ENCODE measurements around the gene OSBPL2. TPM values are rescaled to one million over a fixed set of nuclear protein-coding genes. Genes with fewer than 3 reads are reported as not detected.

The OSBPL2 gene
- total RNA-seq (10 to 100 TPM; 76.2 to 84.4 TPM), polyA plus RNA-seq (10 to 100 TPM; 14.8 to 22.0 TPM)

GRCh38 chr20:62237801-62238568, at the start of gene OSBPL2:
Gene OSBPL2, plus strand, starts transcription at chr20:62238521. Its CDS starts 17,664 bp downstream, at chr20:62256185.
- peaks cover 7% of the 10 kb centered on the region for H3K36me3 ChIP-seq (ENCODE audit: insufficient read depth, low read length)
- peaks cover 38% of the 10 kb centered on the region for H3K4me1 ChIP-seq (ENCODE audit: insufficient read depth, low read length)
- peaks cover 13 to 16% of the 10 kb centered on the region in 2 donors for H3K36me3 Mint-ChIP-seq
- peak; percentile 100 for DNase-seq
- peak within 1 kb of the TSS; percentile 84 to 97 (median 95) for H3K27ac Mint-ChIP-seq
- H3K9me3 Mint-ChIP-seq: no peaks in the 10 kb centered on the region
- H3K27me3 ChIP-seq (ENCODE audit: insufficient read depth, low read length): no peaks in the 10 kb centered on the region
- peaks cover 26 to 51% (median 39%) of the 10 kb centered on the region in 4 donors for H3K4me1 Mint-ChIP-seq
- peak within 1 kb of the TSS; percentile 62 to 65 for H3K4me3 ChIP-seq (ENCODE audit: low read length in 2 of 2)
- H3K9me3 ChIP-seq (ENCODE audit: control insufficient read depth in 1 of 2, low read length in 2 of 2): no peaks in the 10 kb centered on the region
- ChIA-PET CTCF (ENCODE audit: partially characterized antibody) (no interaction called here), POLR2A (ENCODE audit: partially characterized antibody) (interaction anchor here (1.2 to 2.1 kb wide), 4 partner anchors 55 to 171 kb away, joined by 4 to 10 read pairs (median 6); partner anchors contain the start of genes ADRM1, MTG2, RPS21 and TAF4)
- peak within 1 kb of the TSS; percentile 82 to 88 (median 86) for H3K4me3 Mint-ChIP-seq
- intact Hi-C loops (cut with micrococcal nuclease): loop anchor here (1.0 to 5.0 kb wide), 5 partner anchors 18 to 171 kb away; partner anchors contain the start of genes ADRM1, HRH3, PSMA7 and SS18L1
- H3K27me3 Mint-ChIP-seq: peaks cover 0 to 7% of the 10 kb centered on the region in 2 donors
- H3K27ac ChIP-seq (ENCODE audit: low read depth, low read length): peak within 1 kb of the TSS; percentile 69

- no peak overlapping the region for H3K27ac Mint-ChIP-seq
- H3K27ac ChIP-seq (ENCODE audit: low read depth, low read length): no peak overlapping the region
- H3K4me1 ChIP-seq (ENCODE audit: insufficient read depth, low read length): no peaks in the 10 kb centered on the region
- H3K4me1 Mint-ChIP-seq: peaks cover 7 to 21% (median 13%) of the 10 kb centered on the region in 4 donors
- H3K27me3 ChIP-seq (ENCODE audit: insufficient read depth, low read length): no peaks in the 10 kb centered on the region
- ChIA-PET POLR2A (ENCODE audit: partially characterized antibody) (no interaction called here), CTCF (ENCODE audit: partially characterized antibody) (no interaction called here)
- peaks cover 23% of the 10 kb centered on the region for H3K36me3 ChIP-seq (ENCODE audit: insufficient read depth, low read length)
- H3K9me3 ChIP-seq (ENCODE audit: control insufficient read depth in 1 of 2, low read length in 2 of 2): no peaks in the 10 kb centered on the region
- intact Hi-C loops (cut with micrococcal nuclease): no loop called here
- H3K27me3 Mint-ChIP-seq: no peaks in the 10 kb centered on the region
- no peak overlapping the region for H3K4me3 Mint-ChIP-seq
- no peak for DNase-seq
- no peaks in the 10 kb centered on the region for H3K9me3 Mint-ChIP-seq
- no peak overlapping the region for H3K4me3 ChIP-seq (ENCODE audit: low read length in 2 of 2)
- peaks cover 14 to 34% of the 10 kb centered on the region in 2 donors for H3K36me3 Mint-ChIP-seq
These were observed 47.5 kb upstream of the OSBPL2 start for GRCh38 chr20:62190639-62191411.

GRCh38 chr20:62191781-62192559, 46.4 kb upstream of the OSBPL2 start:
- no peak overlapping the region for H3K27ac ChIP-seq (ENCODE audit: low read depth, low read length)
- H3K27me3 Mint-ChIP-seq: no peaks in the 10 kb centered on the region
- peaks cover 23% of the 10 kb centered on the region for H3K36me3 ChIP-seq (ENCODE audit: insufficient read depth, low read length)
- H3K9me3 ChIP-seq (ENCODE audit: control insufficient read depth in 1 of 2, low read length in 2 of 2): no peaks in the 10 kb centered on the region
- H3K27me3 ChIP-seq (ENCODE audit: insufficient read depth, low read length): no peaks in the 10 kb centered on the region
- no peak overlapping the region for H3K4me3 ChIP-seq (ENCODE audit: low read length in 2 of 2)
- no peak for DNase-seq
- H3K4me3 Mint-ChIP-seq: no peak overlapping the region
- H3K4me1 ChIP-seq (ENCODE audit: insufficient read depth, low read length): no peaks in the 10 kb centered on the region
- ChIA-PET POLR2A (ENCODE audit: partially characterized antibody) (no interaction called here), CTCF (ENCODE audit: partially characterized antibody) (no interaction called here)
- intact Hi-C loops (cut with micrococcal nuclease): no loop called here
- peaks cover 14 to 33% of the 10 kb centered on the region in 2 donors for H3K36me3 Mint-ChIP-seq
- peak overlapping the region in 1 of 7 donors; percentile 53 for H3K27ac Mint-ChIP-seq
- no peaks in the 10 kb centered on the region for H3K9me3 Mint-ChIP-seq
- peaks cover 3 to 13% (median 8%) of the 10 kb centered on the region in 4 donors for H3K4me1 Mint-ChIP-seq

- Mint-ChIP-seq H3K27ac (no peak overlapping the region), H3K9me3 (no peaks in the 10 kb centered on the region), H3K27me3 (no peaks in the 10 kb centered on the region), H3K4me3 (no peak overlapping the region), H3K36me3 (peaks cover 15 to 32% of the 10 kb centered on the region in 2 donors), H3K4me1 (peaks cover 1 to 6% (median 2%) of the 10 kb centered on the region in 4 donors)
- ChIA-PET CTCF (ENCODE audit: partially characterized antibody) (no interaction called here), POLR2A (ENCODE audit: partially characterized antibody) (no interaction called here)
- Histone ChIP-seq H3K27ac (ENCODE audit: low read depth, low read length) (no peak overlapping the region), H3K9me3 (ENCODE audit: control insufficient read depth in 1 of 2, low read length in 2 of 2) (no peaks in the 10 kb centered on the region), H3K4me1 (ENCODE audit: insufficient read depth, low read length) (no peaks in the 10 kb centered on the region), H3K4me3 (ENCODE audit: low read length in 2 of 2) (no peak overlapping the region), H3K27me3 (ENCODE audit: insufficient read depth, low read length) (no peaks in the 10 kb centered on the region), H3K36me3 (ENCODE audit: insufficient read depth, low read length) (peaks cover 27% of the 10 kb centered on the region)
- intact Hi-C loops (cut with micrococcal nuclease): no loop called here
- DNase-seq: no peak
These were observed 45.7 kb upstream of the OSBPL2 start for GRCh38 chr20:62192635-62193034.

GRCh38 chr20:62193079-62194025, 45.0 kb upstream of the OSBPL2 start:
- Histone ChIP-seq H3K36me3 (ENCODE audit: insufficient read depth, low read length) (peaks cover 34% of the 10 kb centered on the region), H3K4me1 (ENCODE audit: insufficient read depth, low read length) (no peaks in the 10 kb centered on the region), H3K27ac (ENCODE audit: low read depth, low read length) (no peak overlapping the region), H3K9me3 (ENCODE audit: control insufficient read depth in 1 of 2, low read length in 2 of 2) (no peaks in the 10 kb centered on the region), H3K4me3 (ENCODE audit: low read length in 2 of 2) (no peak overlapping the region), H3K27me3 (ENCODE audit: insufficient read depth, low read length) (no peaks in the 10 kb centered on the region)
- no peaks in the 10 kb centered on the region for H3K9me3 Mint-ChIP-seq
- intact Hi-C loops (cut with micrococcal nuclease): no loop called here
- peak overlapping the region in 2 of 7 donors; percentile 17 to 57 for H3K27ac Mint-ChIP-seq
- peaks cover 0 to 4% (median 0%) of the 10 kb centered on the region in 4 donors for H3K4me1 Mint-ChIP-seq
- no peaks in the 10 kb centered on the region for H3K27me3 Mint-ChIP-seq
- H3K4me3 Mint-ChIP-seq: no peak overlapping the region
- ChIA-PET POLR2A (ENCODE audit: partially characterized antibody) (no interaction called here), CTCF (ENCODE audit: partially characterized antibody) (no interaction called here)
- no peak for DNase-seq
- peaks cover 22 to 35% of the 10 kb centered on the region in 2 donors for H3K36me3 Mint-ChIP-seq

GRCh38 chr20:62195075-62195405, 43.3 kb upstream of the OSBPL2 start:
- H3K9me3 Mint-ChIP-seq: no peaks in the 10 kb centered on the region
- ChIA-PET POLR2A (ENCODE audit: partially characterized antibody) (no interaction called here), CTCF (ENCODE audit: partially characterized antibody) (no interaction called here)
- no peak for DNase-seq
- intact Hi-C loops (cut with micrococcal nuclease): no loop called here
- no peak overlapping the region for H3K27ac ChIP-seq (ENCODE audit: low read depth, low read length)
- H3K27me3 ChIP-seq (ENCODE audit: insufficient read depth, low read length): no peaks in the 10 kb centered on the region
- peaks cover 31 to 45% of the 10 kb centered on the region in 2 donors for H3K36me3 Mint-ChIP-seq
- no peak overlapping the region for H3K4me3 ChIP-seq (ENCODE audit: low read length in 2 of 2)
- peaks cover 0 to 1% (median 0%) of the 10 kb centered on the region in 4 donors for H3K4me1 Mint-ChIP-seq
- H3K36me3 ChIP-seq (ENCODE audit: insufficient read depth, low read length): peaks cover 35% of the 10 kb centered on the region
- H3K27ac Mint-ChIP-seq: no peak overlapping the region
- H3K27me3 Mint-ChIP-seq: no peaks in the 10 kb centered on the region
- no peak overlapping the region for H3K4me3 Mint-ChIP-seq
- H3K9me3 ChIP-seq (ENCODE audit: control insufficient read depth in 1 of 2, low read length in 2 of 2): no peaks in the 10 kb centered on the region
- no peaks in the 10 kb centered on the region for H3K4me1 ChIP-seq (ENCODE audit: insufficient read depth, low read length)

Data from CD4-positive, alpha-beta memory T cell (primary cell).